Measurements from ENCODE around the gene SPEM1.

DNA sequence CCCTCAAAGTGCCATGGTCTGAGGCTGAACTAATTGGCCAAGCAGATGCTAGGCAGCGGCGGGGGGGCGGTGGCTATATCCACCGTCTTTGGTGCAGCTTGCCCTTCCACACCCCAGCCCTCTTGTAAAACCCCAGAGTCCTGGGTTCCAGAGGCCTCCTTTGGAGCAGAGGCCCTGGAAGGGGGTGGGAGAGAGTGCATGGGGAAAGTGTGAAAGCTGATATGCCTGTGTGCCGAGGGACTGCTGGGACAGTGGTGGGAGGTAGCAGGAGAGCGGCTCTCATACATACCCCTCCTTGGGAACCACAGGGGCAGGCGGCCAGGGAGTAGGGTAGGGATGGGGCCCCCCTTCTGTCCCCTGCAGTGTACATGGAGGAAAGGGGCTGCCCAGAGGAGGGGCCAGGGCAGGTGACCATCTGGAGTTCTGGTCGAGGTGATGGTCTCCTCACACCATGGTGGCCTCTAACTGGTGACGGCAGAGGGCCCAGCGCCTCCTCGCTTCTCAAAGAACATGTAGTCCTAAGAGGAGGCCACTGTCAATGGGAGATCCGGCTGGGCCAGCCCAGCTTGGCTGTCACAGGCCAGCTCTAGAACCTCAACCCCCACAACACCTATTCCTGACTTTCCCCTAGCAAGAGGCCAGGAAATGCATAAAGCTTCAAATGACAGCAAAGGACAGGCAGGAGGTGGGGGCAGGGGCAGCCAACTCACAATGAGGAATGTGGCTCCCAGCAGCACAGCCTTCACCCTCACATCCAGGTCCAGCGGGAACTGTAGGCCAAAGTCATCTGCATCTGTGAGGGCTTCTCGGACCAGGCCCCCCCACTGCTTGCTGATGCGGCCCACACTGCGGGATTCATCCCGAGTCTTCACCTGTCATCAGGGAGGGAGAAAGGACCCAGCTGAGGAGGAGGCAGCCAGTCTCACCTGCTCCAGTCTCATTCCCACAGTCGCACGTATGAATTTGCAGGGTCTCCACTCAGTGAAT, 29.9 kb upstream of the SPEM1 start:
- TF ChIP-seq POLR2A (IDR thresholded peaks at IDR 0.05) = no peak
- TF ChIP-seq, protein P1, sequence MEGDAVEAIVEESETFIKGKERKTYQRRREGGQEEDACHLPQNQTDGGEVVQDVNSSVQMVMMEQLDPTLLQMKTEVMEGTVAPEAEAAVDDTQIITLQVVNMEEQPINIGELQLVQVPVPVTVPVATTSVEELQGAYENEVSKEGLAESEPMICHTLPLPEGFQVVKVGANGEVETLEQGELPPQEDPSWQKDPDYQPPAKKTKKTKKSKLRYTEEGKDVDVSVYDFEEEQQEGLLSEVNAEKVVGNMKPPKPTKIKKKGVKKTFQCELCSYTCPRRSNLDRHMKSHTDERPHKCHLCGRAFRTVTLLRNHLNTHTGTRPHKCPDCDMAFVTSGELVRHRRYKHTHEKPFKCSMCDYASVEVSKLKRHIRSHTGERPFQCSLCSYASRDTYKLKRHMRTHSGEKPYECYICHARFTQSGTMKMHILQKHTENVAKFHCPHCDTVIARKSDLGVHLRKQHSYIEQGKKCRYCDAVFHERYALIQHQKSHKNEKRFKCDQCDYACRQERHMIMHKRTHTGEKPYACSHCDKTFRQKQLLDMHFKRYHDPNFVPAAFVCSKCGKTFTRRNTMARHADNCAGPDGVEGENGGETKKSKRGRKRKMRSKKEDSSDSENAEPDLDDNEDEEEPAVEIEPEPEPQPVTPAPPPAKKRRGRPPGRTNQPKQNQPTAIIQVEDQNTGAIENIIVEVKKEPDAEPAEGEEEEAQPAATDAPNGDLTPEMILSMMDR (IDR thresholded peaks at IDR 0.05) = no peak

Data from esophagus squamous epithelium (tissue), 4 donors.